SKM-1 treated with dmso at 0.1 percent for 144 hours (cell line): ENCODE results near the gene FMN1.

Experiments
- DNase-seq: peaks from one replicate; lab custom pipeline; 2025; ENCODE audit not compliant: unreplicated experiment; lab: John Stamatoyannopoulos, UW

Gene FMN1

DNA sequence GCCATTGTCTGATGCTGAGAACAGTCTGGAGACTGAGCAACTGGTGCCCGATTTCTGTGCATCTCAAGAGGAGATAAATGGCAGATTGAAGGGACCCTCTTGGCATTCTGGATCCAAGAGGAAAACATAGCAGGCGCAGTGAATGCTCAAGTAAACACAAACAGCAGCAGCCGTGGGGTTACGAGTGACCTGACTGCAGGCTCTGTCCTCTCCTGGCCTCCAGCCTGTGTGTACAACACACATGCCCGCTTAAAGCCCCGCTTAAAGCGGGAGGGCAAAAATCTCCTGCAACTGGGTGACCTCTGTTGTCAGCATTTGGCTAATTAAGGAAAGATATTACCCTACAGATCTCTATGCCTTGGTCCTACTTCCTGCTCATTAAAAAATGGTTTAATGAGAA lies 356.2 kb downstream of the FMN1 start:
- DNase-seq = no peak

- DNase-seq = no peak
Observed at GRCh38 chr15:32837935-32838334, 356.6 kb downstream of the FMN1 start.

- DNase-seq = peak; percentile 73
Observed at GRCh38 chr15:32834156-32834555, 360.4 kb downstream of the FMN1 start.

GRCh38 chr15:32833379-32833821 lies 361.1 kb downstream of the FMN1 start:
- DNase-seq = no peak

DNA sequence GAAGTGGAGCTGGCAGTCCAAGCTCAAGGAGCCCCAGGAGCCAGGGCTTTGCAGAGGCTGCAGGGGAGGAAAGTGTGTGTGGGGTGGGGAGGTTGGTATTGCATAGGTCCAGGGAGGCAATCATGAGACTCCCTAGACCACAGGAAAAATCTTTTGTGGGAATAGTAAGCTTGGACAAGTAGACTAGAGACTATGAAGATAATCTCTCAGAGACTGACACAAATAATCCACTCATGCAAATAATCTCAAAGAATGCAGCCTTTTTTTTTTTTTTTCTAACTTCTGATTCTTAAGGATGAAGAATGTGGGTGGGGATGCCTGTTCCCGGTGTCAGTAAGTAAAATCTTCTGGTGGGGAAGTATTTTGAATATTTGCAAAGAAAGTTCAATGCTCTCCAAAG lies 363.0 kb downstream of the FMN1 start:
- DNase-seq = no peak

- no peak for DNase-seq
Observed at GRCh38 chr15:32830241-32830640, 364.3 kb downstream of the FMN1 start.

- no peak for DNase-seq
Observed at GRCh38 chr15:32829436-32829835, 365.1 kb downstream of the FMN1 start.

DNA sequence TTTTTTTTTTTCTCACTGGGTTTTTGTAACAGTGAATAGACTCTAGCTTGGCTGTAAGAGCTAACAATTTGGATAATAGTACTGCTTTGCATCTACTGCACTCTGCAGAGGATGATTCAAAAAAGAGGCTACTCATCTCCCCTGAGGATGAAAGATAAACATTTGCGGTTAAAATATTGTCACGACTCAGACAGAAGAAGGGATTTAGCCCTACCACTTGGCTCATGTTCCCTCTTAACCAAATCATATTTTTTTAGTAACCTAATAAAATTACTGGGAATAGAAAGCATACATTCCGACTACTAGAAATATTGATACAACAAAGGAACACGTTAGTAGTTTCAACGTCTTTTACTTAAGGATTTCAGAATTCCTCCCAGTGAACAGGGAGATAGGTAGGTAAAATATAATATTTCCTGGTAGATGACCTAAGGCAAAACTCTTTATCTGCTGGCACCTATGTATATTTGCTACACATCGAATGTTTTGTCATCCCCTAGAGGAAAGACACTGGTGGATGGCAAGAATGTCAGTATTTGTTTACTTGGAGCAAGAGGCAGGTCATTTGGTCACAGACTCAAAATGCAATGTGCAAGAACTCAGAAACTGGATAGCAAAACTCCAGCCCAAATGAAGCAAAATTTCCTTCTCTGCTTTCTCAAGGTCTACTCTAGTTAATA lies 365.9 kb downstream of the FMN1 start:
- no peak for DNase-seq

DNA sequence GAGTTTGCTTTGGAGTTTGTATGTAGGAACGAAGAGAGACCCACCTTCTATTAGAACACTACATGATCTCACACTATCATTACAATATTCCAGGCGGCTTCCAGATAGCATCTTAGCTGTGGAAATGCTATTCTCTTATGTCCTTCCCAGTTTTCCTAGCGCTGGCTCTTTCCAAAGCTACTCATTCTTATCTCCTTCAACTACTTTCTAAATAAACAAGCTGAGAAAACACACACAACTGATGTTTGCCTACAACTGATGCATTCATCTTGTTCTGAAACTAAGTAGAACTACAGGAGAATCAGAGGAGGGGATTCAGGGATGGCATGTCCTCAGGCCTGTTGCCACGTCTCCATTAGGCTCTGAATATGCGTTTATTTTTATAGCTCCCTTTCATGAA lies 367.8 kb downstream of the FMN1 start:
- DNase-seq = no peak

GRCh38 chr15:32825219-32825618 lies 369.3 kb downstream of the FMN1 start:
- DNase-seq = no peak

DNA sequence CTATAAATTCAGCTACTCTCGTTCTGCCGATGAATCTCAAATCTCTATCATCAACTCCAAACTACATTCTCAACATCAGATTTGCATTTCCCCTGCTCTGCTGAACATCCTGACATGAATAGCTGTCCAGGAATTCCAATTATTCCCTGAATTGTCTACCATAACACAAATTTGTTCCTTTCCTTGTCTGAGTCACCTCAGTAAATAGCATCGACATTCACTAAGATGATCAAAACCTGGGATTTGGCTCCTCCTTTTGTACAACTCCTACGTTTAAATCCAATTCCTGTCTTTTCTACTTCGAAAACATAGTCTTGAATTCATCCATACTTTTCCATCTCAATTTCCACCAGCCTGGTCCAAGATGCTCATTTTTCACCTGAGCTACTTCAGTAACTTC lies 369.7 kb downstream of the FMN1 start:
- no peak for DNase-seq

DNA sequence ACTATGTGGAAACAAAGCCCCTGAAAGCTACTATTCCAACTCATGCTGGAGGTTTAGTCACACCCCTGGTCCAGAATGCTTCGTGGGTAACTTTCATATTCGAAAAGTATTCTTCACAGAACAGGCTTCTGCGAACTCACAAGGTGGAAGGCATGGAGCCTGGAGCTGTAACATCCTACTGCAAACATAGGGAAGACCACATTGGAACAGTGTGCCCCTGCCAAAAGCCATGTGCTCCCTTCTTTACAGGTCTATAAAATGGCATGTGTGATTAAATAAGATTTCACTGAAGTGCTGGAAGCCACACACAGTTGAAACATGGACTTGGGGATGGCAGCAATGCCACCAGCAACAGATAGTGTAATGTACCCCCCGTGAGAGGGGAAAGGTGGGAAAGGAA lies 370.8 kb downstream of the FMN1 start:
- DNase-seq = no peak

DNA sequence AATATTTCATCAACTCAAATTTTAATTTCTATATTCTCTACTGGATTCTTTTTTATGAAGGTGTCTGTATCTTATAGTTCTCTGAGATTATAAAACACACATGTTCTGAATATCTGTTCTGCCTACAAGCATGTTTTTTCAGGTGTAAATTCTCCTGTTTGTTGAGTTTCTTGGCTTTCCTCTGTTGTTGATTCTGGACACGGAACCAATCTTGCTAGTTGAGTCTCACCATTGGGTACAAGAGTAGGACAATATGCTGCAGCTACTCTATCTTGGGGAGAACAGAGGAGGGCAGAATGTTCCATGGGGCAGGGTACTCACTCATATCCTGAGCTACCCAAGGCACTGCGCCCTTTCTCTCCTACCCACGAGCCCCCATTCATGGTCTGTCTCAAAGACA lies 371.8 kb downstream of the FMN1 start:
- no peak for DNase-seq

DNA sequence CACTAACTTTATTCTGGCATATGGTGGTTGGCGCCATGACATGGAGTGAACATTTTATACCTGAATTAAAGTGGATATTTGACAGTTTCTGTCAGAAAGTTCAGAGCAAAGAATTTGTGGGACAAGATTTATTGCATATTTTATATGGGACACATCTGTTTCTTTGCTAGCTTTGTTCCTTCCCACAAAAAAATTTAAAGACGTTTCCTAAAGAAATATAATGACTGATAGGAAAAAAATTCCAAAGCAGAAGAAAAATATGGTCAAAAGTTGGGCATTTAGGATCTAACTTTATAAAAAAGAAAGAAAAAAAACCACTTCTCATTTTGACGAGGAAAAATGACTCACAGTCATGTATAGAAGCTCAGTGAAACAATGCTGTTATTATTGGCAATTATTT lies 375.1 kb downstream of the FMN1 start:
- no peak for DNase-seq

- DNase-seq = no peak
Observed at GRCh38 chr15:32818758-32819447, 375.6 kb downstream of the FMN1 start.

GRCh38 chr15:32817577-32817976 lies 376.9 kb downstream of the FMN1 start:
- DNase-seq = no peak

DNA sequence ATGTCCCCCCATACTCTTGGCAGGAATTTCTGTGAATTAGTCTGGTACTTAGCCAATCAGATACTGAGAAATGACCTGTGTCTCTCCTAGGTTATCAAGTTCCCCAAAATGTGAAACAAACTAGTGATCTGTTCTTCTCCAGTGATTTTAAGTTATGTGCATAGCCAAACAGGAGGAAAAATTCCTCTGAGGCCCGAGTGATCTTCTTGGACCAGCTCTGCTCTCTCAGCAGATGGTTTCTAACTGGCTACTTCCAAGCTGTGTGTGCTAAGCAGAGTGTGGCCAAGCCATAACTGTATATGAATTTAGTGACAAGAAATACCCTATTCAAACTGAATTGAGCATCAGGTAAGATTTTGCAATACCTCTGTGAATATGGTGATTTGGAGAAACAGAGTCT lies 387.2 kb downstream of the FMN1 start:
- DNase-seq = no peak

- no peak for DNase-seq
Observed at GRCh38 chr15:32803631-32804030, 390.9 kb downstream of the FMN1 start.

- no peak for DNase-seq
Observed at GRCh38 chr15:32802286-32802936, 392.1 kb downstream of the FMN1 start.

- no peak for DNase-seq
Observed at GRCh38 chr15:32799936-32800535, 394.5 kb downstream of the FMN1 start.

- DNase-seq = no peak
Observed at GRCh38 chr15:32796856-32797255, 397.7 kb downstream of the FMN1 start.

GRCh38 chr15:32794973-32795372 lies 399.5 kb downstream of the FMN1 start:
- DNase-seq = no peak
